Central memory CD4-positive, alpha-beta T cell (primary cell): ENCODE data around the gene MTHFSD.

Experiments
- DNase-seq: peaks from one replicate; pipeline ENCODE4 v3.0.0; 2022

MTHFSD gene

DNA sequence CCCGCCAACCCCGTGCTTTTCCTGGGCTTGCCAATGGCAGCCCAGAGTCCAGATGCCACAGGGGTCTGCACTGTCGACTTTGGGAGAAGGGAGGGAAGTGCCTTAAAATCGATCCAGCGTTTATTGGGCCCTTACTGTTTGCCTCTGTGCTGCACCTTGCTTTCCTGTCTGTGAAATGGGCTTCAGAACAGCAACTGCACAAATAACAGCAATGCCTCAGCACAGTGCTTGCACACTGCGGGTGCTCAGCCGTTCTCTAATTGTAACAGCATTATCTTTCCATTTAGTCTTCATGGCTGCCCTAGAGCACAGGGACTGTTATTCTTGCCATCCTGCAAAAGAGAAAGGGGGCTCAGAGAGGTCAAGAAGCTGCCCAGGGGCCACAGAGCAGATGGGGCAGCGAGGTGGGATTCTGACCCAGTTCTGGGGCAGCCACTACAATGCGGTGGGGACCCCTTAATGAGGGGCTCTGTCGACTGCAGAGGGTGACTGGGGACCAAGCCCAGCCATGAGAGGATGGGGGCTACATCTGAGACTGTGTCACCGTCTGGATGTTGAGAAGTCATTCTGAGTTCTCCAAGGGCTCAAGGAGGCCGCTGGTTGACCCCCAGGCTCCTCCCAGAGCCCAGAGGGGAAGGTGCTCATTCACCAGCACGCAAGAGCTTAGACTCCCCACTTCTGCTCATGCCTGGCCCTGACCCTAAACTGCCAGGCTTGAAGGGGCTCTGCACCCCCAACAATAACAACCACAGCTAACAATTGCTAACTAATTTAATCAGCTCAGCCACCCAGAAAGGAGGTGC, 54.1 kb downstream of the MTHFSD start:
- DNase-seq = no peak

DNA sequence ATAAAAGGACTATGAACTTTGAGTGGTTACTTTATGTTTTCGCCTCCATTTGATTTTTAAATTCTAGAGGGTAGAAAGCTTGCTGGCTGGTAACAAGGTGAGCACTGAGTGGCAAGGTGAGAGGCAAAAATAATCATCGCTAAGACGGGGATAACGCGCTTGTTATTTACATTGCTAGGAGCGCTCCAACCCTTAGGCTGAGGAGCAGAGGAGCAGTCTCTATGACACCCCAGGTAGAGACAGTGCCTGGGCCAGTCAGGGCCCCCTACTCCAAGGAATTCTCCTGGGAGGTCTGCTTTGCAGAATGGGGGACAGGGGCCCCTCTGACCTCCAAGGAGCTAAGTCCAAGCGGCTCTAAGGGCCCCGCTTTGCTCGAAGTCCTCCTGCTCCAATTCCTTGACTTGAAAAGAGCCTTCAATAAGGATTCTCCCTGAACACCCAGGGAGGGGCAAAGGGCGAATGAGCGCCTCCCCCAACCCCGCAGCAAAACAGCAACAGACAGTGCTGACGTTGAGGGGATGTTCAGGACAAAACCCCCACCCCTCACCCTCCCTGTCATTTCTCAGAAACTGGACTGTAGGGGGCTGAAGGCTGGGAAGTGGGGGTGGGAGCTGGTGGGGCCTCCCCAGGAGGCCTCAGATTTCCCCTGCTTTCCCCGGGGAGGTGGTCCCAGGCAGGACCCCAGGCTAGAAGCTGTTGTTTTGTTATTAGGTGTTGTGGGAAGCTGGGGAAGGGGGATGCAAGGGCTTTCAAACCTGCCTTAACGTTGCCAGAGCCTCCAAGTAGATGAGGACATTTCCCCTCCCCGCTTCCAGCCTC, 54.9 kb downstream of the MTHFSD start:
- no peak for DNase-seq

DNA sequence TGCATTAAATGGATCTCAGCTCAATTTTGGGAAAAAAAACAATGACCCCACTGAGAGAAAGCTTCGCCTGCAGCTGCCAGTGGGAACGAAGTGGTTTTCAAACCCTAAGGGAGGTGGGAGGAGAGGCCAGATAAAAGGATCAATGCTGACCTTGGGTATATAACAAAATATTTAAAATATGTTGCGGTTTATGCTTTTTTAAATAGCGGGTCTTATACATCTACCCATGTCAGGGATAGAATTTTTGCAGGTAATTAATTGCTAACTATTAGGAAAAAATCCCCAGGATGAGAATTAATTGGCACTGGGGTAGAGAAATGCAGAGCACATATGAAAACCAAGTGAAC, 55.6 kb downstream of the MTHFSD start:
- no peak for DNase-seq

DNA sequence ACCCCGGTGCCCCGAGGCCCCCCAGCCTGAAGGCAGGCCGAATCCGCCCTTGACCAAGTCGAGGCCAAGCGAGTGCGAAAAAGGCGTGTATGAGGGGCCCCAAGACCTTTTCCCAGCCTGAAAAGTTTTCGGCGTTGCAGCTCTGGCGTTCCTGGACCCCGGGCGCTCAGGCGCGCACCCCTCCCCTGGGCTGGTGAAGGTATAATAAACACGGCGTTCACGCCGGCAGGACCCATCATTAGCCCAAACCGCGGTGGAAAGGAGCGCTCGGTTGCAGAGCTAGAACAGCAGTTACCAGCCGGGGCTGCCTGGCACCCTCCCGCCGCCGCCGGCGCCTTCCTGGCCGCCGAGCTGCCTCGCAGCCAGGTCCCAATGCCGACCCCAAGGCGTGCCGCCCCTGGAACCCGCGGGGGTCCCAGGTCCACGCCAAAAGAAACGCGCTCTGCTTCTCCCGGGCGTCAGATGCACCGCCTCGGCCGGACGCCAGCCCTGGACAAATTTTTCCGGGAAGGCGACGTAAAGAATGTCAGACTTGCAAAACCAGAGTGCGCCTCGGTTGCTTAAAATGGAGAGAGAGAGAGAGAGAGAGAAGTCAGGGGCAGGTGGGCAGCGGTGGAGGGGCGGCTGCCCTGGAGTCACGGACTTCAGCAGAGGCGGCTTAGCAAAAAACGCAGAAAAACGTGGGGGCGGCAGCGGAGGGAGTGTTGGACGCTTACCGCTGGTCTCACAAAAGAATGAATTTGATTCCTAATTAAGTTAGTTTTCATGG, 56.2 kb downstream of the MTHFSD start:
- no peak for DNase-seq

DNA sequence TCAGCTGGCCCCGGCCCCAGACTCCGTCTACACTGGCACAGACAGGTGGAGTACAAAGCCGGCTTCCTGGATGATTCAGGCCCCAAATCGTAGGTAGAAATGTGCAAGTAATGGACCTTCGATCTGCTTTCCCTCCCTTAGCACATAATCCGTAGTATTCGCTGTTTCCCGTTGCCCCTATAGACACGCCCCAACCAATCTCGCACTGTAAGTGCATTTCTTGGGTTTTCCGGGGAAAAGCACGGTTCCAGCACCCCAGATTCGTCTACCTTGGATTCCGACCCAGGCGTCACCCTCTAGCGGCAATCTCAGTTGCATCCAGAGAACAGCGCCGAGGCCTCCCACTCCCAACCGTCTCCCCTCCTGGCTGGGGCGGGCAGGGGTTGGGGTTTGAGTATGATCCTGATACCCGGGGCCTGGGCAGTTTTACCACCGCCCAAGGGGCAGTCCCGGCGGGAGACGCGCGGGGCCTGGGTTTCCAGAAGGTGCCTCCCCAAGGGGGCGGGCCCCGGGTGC, 56.8 kb downstream of the MTHFSD start:
- DNase-seq = no peak

DNA sequence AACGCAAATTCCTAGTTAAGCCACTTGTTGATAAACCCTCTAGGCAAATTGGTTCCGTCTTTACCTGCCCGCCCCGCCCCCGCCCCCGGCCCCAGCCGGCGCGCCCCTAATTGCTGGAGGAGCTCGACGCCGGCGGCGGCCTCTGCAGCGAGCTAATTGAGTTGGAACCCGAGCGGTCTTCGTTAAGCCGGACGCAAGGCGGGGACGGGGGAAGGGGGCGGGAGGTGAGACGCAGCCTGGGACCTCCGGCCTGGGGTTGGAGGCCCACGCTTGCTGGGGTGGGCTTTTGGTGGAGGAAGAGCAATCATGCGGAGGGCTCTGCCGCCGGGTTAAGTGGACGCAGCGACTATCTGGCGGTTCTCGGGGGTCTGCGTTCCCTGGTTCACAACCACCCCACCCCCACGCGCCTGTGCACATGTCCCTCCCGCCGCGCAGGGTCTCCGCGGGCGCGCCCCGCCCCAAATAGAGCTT, 57.4 kb downstream of the MTHFSD start:
- no peak for DNase-seq

DNA sequence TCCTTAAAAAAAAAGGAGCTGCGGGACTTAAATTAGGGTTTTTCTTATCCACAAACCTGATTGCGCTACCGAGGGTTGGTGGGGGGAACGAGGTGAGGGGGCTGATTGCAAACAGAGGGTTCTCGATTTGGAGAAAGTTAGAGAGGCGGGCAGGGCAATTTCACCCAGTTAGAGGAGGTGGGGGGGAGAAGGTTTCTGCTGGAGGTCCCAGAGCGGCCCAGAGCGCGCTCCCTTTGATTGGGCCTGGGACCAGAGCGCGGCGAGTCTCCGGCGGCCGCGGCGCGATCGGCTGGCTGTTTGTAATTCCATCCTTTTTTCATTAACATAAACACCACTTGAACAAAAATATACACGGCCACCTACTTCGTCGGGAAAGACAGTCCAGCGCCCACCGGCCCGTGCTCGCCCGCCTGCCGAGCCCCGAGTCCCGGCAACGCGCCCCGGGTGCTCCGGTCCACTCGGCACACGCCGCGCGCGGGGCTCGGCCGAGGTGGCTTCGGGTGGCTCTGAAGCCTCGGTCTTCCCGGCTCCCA, 58.0 kb downstream of the MTHFSD start:
- no peak for DNase-seq

DNA sequence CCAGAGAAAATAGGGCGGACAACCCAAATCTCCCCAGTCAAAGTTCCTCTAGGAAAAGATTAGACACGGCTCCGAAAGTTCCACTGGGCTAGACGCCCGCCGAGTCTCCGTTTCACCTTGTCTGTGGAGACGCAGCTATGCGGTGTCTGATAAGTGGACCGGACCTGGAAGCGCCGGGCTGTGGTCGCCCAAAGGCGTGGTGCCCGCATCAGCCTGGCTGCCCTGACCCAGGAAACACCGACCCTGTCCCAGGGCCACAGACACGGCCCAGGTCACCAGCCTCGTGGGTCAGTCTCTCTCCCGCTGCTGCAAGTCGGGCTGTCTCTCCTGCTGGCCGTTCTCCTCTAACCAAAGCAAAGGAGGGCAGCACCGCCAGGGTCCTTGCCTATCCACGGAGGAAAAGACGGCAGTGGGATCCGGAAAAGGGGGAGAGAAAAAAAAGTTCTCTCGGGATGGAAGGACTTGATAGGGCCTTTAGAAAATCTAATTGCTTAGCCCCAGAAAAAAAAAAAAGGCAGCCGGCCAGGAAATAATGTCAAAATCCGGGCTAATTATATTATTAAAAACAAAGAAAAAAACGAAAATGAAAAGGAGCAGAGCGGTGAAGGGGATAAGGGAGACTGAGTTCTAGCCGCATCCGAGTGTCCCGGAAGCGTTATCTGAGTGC, 58.6 kb downstream of the MTHFSD start:
- no peak for DNase-seq

DNA sequence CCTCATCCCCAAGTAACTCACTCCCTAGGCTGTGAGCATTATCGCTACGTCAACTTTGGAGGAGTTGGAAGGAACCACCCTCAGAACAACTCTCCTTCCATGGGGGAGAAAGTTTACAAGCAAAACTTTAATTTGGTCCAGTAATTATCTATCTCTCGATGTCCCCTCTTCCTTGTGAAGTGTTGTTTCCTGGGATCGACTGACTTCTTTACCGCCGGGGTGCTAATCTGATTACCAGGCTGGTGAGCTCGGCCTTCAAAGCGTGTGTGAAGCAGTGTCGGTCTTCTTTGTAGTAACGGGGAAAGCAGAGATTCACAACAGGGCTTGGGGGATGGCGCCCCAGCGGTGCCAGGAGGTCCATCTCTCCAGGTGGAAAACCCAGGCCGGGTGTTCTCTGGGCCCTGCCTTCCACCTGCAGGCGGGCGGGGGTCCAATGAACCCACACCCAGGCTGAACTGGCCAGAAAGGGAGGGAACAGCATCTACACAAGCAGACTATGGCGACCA, 59.2 kb downstream of the MTHFSD start:
- DNase-seq = no peak

DNA sequence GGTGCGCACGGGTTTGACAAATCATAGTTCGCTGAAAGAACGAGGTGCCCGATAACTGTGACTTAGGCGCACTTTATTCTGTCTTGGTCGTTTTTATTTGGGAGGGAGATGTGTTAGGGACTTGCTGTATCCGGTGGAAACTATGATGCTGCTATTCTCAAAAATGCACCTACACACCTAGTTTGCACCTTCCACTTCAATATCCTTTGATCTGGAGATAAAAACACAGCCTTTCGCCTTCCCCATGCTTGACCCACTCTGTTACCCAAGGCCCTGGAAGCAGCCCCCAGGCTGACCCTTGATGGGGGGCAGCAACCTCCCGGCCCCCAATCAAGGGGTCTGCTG, 59.7 kb downstream of the MTHFSD start:
- DNase-seq = no peak

DNA sequence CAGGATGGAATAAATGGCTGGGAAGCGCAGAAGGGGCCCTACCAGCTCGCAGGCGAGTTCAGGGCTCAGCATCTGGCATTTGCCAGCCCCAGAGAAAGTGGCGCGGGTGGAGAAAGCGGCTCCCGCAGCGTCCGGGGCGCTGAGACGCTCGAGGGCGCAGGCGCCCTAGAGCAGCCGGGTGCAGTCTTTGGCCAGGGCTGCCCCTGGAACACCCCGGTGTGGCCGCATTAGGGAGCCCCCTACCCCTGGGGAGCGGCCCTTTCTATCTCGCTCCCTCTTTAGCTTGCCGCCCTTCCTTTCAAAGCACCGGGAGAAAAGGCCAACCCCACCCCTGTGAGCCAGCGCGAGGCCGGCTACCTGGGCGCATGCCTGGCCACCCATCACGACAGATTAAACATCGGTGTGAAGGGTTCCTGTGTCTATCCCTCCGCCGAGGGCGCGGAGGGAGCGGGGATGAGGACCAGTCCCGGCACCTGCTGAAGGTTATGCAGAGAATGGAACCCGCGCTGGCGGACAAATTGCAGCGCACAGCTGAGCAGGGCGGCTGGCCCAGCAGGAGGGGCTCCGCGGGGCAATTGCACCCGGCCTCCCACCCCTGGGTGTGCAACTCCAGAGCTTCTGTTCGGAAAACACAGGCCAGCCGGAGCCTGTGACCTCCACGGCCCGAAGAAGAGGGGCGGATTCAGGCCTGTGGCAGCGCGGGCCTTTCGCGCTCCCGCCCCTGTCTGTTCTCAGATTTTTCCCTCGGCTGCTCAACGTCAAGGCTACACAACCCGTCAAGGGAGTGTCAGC, 60.3 kb downstream of the MTHFSD start:
- DNase-seq = no peak

DNA sequence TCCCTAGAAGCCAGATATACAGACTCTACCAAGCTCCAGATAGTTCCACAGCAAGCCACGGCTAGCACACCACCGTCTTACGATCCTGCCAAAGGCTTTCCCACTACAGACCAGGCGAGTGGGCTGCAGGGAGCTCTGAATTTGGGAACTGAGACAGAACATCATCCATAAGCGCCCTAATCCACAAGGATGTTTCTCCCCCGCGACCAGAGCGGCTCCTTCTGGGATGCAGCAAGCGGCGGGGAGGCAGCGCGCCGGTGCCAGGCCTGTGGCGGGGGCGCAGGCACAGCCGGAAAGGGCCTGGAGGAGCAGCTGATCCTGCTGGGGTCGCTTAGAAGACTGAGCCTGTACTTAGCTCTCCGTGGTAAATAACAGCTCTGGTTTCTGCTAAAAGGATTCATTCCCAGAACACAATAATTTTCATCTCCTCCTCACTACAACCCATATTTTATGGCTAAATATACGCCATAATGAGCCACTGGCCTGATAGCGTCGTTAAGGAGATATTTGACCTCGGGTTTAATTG, 60.9 kb downstream of the MTHFSD start:
- no peak for DNase-seq

DNA sequence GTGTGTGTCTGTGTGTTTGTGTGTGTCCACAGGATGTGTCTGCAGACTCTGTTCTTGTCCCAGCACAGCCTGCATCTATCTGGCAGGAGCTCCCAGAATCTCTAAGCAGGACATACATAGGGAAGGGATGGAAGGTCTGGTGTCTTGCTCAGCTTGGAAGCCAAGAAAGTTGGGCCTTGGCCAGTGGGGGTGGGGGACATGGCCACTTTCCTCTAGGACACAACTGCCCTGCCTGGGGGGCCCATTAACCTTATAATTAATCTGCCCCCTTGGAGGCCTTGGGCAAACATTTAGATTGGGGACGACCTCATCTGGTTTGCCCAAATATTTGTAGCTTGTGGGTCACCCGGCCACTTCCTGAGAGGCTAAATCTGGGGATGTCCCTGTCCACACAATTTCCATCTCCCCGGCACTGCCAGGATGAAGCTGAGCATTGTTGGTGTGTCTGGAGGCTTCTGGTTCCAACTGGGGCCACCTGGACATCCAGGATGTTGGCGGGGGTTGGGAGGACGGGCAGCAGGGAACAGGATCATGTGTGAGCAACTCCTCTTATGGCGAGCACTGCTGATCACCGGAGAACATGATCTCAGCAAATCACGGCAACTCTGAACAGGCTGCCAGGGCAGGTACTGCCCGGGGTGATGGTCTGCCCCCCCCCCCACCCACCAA, 61.9 kb downstream of the MTHFSD start:
- DNase-seq = no peak

DNA sequence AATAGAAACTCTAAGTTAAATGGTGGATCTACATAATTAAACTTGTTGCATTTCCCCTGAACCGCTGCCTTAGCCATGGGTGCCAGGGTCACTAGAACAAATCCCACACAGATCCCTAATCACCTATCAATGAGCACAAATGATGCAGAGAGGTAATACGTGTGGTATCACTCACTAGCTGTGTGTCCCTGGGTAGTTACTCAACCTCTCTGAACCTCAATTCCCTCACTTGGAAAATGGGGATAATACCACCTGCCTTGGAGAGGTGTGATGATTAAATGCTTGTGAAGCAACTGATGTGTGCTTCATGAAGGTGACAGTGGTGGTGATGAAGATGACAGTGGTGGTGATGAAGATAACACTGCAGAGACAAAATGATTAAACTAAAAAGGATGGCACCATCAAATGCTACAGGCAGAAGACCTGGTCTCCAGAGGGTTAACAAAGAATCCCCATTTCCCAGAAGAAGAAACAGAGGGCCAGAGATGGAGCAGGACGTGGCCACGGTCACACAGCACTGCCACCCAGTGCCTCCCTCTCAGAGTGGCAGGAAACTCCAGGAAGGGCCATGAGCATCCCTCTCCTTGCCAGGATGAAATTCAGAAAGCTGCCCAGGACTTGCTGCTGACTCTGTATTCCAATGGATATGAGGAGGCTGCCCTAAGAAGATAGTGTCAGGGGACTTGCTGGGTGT, 62.6 kb downstream of the MTHFSD start:
- DNase-seq = no peak

DNA sequence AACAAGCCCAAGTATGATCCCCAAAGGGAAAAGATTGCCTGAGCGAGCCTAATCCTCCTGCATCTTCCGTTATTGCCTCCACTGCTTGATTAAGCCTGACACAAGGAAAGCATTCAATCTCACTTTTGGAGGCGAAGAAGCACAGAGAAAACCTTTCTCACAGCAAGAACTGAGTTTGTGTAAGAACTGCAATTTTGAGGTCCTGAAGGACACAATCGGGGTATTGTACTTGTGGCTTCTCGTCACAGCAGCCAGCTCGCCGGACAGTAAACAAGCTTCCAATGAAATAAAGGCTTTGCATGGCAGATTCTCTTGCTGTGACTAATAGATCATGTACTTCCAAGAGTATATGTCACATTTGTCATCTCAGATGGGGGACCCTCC, 63.4 kb downstream of the MTHFSD start:
- no peak for DNase-seq

DNA sequence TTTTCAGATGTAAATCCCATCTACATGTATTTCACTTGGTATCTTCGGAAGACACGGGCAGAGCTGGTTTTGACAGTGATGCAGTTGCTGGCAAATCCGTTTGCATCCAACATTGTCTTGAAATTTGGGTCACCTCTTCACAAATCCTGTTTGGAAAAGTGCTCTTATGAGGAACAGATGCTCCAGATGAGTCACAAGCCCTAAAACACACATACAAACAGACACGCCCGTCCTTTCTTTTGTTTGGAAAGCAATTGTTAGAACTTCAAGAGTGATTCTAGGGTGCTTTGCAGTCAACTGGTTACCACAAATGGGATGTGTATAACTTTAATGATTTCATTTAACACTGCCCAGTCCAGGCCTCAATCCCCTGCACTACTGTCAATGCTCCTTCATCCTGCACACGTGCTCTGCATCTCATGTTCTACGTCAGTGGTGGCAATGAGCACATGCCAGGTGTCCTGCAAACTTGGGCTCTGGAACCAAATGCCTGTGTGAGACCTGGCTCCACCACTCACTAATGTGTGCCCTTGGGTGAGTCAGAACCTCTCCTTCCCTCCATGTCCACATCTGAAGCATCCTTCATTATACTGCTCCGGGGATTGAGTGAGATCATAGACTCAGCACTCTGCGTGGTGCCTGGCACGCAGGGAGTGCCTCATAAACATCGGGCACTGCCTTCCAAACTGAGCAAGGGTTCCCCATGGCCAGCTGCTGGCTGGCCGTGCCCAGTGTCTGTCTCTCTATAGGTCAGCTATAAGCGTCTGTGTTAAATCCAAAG, 64.0 kb downstream of the MTHFSD start:
- no peak for DNase-seq

DNA sequence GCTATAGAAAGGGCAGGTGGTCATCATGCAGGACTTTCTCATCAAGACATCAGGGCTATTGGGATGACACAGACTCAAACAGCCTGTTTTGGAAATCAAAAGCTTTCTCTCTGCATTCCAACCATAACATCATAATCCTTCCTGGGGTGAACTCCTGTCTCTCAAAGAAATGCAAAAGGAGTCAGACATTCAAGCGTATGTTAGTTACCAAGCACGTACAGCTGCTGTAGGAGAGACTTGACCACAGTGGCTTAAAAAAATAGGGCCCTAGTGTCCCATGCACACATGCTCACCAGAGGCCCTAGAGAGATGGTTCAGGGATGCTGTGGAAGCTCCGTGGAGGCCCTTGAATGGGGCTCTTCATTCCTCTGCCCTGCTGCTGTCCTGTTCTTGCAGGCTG, 69.3 kb downstream of the MTHFSD start:
- DNase-seq = no peak

DNA sequence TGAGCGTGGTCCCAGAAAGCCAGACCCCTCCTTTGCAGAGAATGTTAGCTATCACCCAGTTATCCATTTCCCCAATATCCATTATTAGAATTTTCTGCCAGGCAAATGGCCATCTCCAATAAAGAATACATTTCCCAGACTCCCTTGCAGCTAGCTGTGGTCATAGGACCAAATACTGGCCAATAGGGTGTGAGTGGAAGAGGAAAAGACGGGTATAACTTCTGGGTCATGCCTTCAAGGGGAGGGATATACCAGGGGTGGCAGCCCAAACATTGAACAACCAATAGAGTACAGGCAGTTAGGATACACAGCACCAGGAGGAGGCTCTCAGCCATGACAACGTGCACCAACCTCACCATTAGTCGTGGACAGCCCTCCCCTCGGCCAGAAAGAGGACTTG, 70.8 kb downstream of the MTHFSD start:
- no peak for DNase-seq

DNA sequence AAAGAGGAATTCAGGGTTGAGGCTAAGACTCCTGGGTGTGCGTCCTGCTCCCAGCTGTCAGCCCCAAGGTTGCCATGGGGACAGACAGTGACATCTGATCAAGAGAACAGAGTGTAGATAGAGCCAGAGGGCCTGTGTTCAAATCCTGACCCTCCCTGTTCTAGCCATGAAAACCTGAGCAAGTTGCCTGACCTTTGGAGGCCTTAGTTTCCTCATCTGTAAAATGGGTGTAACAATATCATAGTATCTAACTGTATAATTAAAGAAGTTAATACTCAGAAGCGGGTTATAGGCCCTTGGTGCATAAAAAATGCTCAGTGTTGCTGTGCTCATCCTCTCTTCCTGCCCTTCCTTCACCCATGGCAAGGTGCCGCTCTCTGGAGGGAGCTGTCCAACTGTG, 73.4 kb downstream of the MTHFSD start:
- DNase-seq = no peak
